ENCODE measurements around the gene CCDC87. TPM values are rescaled to one million over a fixed set of nuclear protein-coding genes. Genes with fewer than 3 reads are reported as not detected.
A peak's percentile ranks its signal among the peaks of the same experiment; 100 is the strongest.

CCDC87 gene
- total and polyA plus RNA-seq, 4 donors = 0.21 to 0.77 (median 0.46) TPM

DNA sequence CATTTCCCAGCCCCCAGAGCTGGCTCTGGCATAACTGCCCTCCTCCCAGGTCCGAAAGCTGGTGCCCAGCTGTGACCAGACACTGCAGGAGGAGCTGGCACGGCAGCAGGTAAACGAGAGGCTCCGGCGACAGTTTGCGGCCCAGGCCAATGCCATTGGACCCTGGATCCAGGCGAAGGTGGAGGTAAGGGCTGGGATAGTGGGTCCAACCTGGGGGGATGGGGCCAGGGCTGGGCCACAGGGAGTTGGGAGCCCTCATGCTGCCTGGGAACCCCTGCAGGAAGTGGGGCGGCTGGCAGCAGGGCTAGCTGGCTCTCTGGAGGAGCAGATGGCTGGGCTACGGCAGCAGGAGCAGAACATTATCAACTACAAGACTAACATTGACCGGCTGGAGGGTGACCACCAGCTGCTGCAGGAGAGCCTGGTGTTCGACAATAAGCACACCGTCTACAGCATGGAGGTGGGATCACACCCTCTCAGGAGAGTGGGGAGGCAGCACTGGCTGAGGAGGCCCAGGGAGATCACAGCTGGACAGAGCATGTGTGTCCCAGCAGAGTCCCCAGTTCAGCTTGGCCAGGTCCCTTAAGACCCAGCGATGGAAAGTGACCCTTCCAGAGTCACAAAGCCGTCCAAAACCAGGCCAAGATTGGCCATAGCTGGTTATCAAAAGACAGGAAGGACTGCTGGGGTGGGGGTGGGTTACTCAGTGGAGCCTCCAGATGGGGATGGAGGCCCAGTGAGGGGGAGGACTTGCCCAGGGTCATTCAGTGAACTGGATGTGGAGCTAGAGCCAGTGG is 31.5 kb downstream of the CCDC87 start:
- H3K36me3 ChIP-seq (ENCODE audit: control insufficient read depth, insufficient read depth, low read length) = peaks cover 49% of the 10 kb centered on the region
- H3K4me1 ChIP-seq (ENCODE audit: control insufficient read depth, insufficient read depth, low read length) = peaks cover 8% of the 10 kb centered on the region
- no peaks in the 10 kb centered on the region for H3K9me3 ChIP-seq (ENCODE audit: control insufficient read depth, insufficient read depth, low read length)
- no peak for DNase-seq (ENCODE audit: low read depth in 4 of 6, low spot score in 6 of 6)
- WGBS (ENCODE audit: insufficient coverage) = 90% methylated on average over 12 of the region's 14 CpGs
- no peak overlapping the region for H3K27ac ChIP-seq (ENCODE audit: low read depth, low read length)
- peaks cover 13% of the 10 kb centered on the region for H3K27me3 ChIP-seq (ENCODE audit: control insufficient read depth, insufficient read depth, low read length)
- no peak overlapping the region for H3K4me3 ChIP-seq (ENCODE audit: low read depth, low read length)

DNA sequence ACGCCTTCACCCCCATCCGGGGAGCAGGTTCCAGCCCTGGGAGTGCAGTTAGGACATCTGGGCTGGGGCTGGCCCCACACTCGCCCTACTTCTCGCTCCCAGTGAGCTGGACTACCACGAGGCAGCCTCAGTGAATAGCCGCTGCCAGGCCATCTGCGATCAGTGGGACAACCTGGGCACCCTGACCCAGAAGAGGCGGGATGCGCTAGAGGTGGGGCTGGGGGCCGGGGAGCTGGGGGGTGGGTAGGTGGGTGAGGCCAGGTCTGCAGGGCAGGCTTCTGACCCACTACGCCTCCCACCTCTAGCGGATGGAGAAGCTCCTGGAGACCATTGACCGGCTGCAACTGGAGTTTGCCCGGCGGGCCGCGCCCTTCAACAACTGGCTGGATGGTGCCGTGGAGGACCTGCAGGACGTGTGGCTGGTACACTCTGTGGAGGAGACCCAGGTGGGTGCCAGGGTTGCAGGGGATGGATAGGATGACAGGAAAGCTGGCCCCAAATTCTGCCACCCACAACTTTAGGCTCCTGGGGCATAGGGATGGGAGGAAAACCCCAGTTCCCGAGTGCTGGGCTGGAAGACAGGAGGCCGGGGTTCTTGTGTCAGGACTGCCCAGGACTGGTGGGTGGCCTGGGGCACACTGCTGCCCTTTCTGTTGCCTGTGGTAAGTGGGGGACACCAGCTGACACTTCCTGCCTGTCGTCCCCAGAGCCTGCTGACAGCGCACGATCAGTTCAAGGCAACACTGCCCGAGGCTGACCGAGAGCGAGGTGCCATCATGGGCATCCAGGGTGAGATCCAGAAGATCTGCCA is 32.8 kb downstream of the CCDC87 start:
- Histone ChIP-seq H3K27me3 (ENCODE audit: control insufficient read depth, insufficient read depth, low read length) (peaks cover 13% of the 10 kb centered on the region), H3K27ac (ENCODE audit: low read depth, low read length) (no peak overlapping the region), H3K36me3 (ENCODE audit: control insufficient read depth, insufficient read depth, low read length) (peaks cover 38% of the 10 kb centered on the region), H3K4me3 (ENCODE audit: low read depth, low read length) (no peak overlapping the region), H3K9me3 (ENCODE audit: control insufficient read depth, insufficient read depth, low read length) (no peaks in the 10 kb centered on the region), H3K4me1 (ENCODE audit: control insufficient read depth, insufficient read depth, low read length) (peaks cover 8% of the 10 kb centered on the region)
- DNase-seq (ENCODE audit: low read depth in 4 of 6, low spot score in 6 of 6) = no peak
- WGBS (ENCODE audit: insufficient coverage) = 79% methylated on average over 22 of the region's 27 CpGs

DNA sequence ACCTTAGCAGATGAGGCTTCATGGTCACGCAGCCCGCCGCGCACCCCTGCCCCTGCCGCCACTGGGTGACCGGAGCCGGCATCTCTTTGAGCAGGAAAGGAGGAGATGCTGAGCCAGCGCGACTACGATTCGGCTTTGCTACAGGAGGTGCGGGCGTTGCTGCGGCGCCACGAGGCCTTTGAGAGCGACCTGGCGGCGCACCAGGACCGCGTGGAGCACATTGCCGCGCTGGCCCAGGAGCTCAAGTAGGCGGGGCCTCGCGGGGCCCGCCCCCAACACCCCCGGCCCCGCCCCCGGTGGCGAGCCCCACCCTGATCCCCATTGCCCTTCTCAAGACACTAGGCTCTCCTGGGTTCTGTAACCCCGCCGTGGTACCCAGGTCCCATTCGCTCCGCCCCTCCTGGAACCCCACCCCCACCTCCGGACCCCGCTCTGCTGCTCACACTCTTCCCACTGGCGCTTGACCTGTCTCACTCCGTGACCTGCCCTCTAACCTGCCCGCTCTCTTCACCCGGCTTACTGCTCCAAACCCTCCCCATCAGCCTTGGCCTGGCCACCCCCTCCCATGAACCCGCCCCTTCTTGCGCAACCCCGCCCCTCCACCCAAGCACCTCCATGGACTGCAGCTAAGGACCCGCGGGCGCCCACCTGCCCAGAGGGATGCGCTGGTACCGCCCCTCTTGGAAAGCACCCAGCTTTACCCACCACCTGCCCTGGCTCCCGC is 33.6 kb downstream of the CCDC87 start:
- Histone ChIP-seq H3K27ac (ENCODE audit: low read depth, low read length) (no peak overlapping the region), H3K9me3 (ENCODE audit: control insufficient read depth, insufficient read depth, low read length) (no peaks in the 10 kb centered on the region), H3K4me1 (ENCODE audit: control insufficient read depth, insufficient read depth, low read length) (peaks cover 8% of the 10 kb centered on the region), H3K27me3 (ENCODE audit: control insufficient read depth, insufficient read depth, low read length) (peaks cover 13% of the 10 kb centered on the region), H3K36me3 (ENCODE audit: control insufficient read depth, insufficient read depth, low read length) (peaks cover 31% of the 10 kb centered on the region), H3K4me3 (ENCODE audit: low read depth, low read length) (no peak overlapping the region)
- WGBS (ENCODE audit: insufficient coverage) = 9% methylated on average over 43 of the region's 50 CpGs
- DNase-seq (ENCODE audit: low read depth in 4 of 6, low spot score in 6 of 6) = peak in 1 of 6 donors; percentile 60

DNA sequence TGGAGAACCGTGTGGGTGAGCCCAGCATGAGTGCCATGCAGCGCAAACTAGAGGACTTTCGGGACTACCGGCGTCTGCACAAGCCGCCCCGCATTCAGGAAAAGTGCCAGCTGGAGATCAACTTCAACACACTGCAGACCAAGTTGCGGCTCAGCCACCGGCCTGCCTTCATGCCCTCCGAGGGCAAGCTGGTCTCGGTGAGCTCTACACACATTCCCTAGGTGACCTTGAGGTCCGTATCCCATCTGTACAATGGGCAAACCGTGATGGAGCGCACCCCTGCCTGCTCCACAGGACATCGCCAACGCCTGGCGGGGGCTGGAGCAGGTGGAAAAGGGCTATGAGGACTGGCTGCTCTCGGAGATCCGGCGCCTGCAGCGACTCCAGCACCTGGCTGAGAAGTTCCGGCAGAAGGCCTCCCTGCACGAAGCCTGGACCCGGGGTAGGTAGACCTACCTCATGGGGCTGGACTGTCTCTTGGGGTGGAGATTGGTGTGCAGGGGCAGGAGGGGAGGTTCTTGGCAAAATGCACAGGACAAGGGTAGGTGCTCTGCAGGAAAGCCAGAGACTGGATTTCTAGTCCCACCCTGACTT is 35.0 kb downstream of the CCDC87 start:
- peaks cover 19% of the 10 kb centered on the region for H3K36me3 ChIP-seq (ENCODE audit: control insufficient read depth, insufficient read depth, low read length)
- H3K4me3 ChIP-seq (ENCODE audit: low read depth, low read length) = no peak overlapping the region
- H3K27ac ChIP-seq (ENCODE audit: low read depth, low read length) = no peak overlapping the region
- H3K27me3 ChIP-seq (ENCODE audit: control insufficient read depth, insufficient read depth, low read length) = peaks cover 13% of the 10 kb centered on the region
- DNase-seq (ENCODE audit: low read depth in 4 of 6, low spot score in 6 of 6) = no peak
- H3K4me1 ChIP-seq (ENCODE audit: control insufficient read depth, insufficient read depth, low read length) = peaks cover 8% of the 10 kb centered on the region
- WGBS (ENCODE audit: insufficient coverage) = 93% methylated on average over 24 of the region's 24 CpGs
- H3K9me3 ChIP-seq (ENCODE audit: control insufficient read depth, insufficient read depth, low read length) = no peaks in the 10 kb centered on the region

DNA sequence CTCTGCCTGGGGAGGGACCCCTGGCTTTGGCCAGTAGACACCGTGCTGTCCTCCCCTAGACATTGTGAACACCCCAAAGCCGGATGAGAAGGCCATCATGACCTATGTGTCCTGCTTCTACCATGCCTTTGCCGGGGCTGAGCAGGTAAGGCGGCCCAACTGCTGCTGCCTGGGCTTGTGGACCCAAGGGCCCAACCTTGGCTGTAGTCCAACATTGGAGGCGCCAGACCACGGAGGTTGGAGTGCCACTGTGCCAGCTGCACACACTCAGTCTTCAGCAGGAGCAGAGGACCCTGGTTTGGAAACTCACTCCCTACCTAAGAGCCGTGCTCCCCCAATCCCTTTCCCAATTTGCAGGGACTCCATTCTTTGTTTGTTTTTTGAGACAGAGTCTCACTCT is 36.8 kb downstream of the CCDC87 start:
- 88% methylated on average over 7 of the region's 7 CpGs for WGBS (ENCODE audit: insufficient coverage)
- Histone ChIP-seq H3K4me3 (ENCODE audit: low read depth, low read length) (no peak overlapping the region), H3K4me1 (ENCODE audit: control insufficient read depth, insufficient read depth, low read length) (peaks cover 8% of the 10 kb centered on the region), H3K27me3 (ENCODE audit: control insufficient read depth, insufficient read depth, low read length) (peaks cover 13% of the 10 kb centered on the region), H3K9me3 (ENCODE audit: control insufficient read depth, insufficient read depth, low read length) (no peaks in the 10 kb centered on the region), H3K36me3 (ENCODE audit: control insufficient read depth, insufficient read depth, low read length) (peaks cover 5% of the 10 kb centered on the region), H3K27ac (ENCODE audit: low read depth, low read length) (no peak overlapping the region)
- no peak for DNase-seq (ENCODE audit: low read depth in 4 of 6, low spot score in 6 of 6)

DNA sequence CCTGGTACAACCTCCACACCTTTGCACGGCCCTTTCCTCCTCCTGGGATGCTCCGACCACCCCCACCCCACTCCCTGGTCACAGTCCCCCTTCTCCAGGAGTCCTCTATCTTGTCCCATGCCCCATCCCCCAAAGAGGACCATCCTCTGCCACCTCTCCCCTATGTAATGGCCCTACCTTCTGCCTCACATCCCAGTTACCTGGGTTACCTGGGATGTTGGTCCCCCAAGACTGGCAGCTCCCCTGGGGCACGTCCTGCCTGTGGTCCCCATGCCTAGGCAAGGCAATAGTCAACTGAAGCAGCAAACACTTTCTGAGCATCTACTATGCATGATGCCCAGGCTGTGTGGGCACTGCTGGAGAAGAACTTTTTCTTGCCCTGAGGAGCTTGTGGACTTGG is 37.4 kb downstream of the CCDC87 start:
- H3K4me1 ChIP-seq (ENCODE audit: control insufficient read depth, insufficient read depth, low read length) = peaks cover 8% of the 10 kb centered on the region
- H3K27me3 ChIP-seq (ENCODE audit: control insufficient read depth, insufficient read depth, low read length) = peaks cover 13% of the 10 kb centered on the region
- WGBS (ENCODE audit: insufficient coverage) = 51% methylated on average over 3 of the region's 3 CpGs
- no peak for DNase-seq (ENCODE audit: low read depth in 4 of 6, low spot score in 6 of 6)
- H3K27ac ChIP-seq (ENCODE audit: low read depth, low read length) = no peak overlapping the region
- no peaks in the 10 kb centered on the region for H3K9me3 ChIP-seq (ENCODE audit: control insufficient read depth, insufficient read depth, low read length)
- no peak overlapping the region for H3K4me3 ChIP-seq (ENCODE audit: low read depth, low read length)
- H3K36me3 ChIP-seq (ENCODE audit: control insufficient read depth, insufficient read depth, low read length) = peaks cover 3% of the 10 kb centered on the region

DNA sequence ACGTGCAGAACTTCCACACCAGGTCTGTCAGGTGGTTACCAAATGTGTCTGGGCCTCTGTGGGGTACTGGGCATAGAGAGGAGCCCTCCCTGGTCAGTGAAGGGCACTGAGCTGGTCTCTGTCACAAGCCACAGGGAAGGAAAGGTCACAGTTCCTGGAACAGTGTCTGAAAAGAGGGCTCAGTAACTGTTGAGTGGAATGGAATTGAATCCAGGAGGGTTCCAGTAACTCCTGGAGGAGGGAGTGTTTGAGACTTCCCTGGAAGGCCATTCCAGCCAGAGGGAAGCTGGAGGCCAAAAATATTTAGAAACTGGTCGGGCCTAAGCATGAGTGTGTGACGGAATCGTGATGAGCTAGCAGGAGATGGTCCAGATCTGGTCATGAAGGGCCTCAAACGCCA is 38.3 kb downstream of the CCDC87 start:
- no peak for DNase-seq (ENCODE audit: low read depth in 4 of 6, low spot score in 6 of 6)
- Histone ChIP-seq H3K27ac (ENCODE audit: low read depth, low read length) (no peak overlapping the region), H3K9me3 (ENCODE audit: control insufficient read depth, insufficient read depth, low read length) (no peaks in the 10 kb centered on the region), H3K36me3 (ENCODE audit: control insufficient read depth, insufficient read depth, low read length) (no peaks in the 10 kb centered on the region), H3K4me1 (ENCODE audit: control insufficient read depth, insufficient read depth, low read length) (peaks cover 8% of the 10 kb centered on the region), H3K27me3 (ENCODE audit: control insufficient read depth, insufficient read depth, low read length) (peaks cover 15% of the 10 kb centered on the region), H3K4me3 (ENCODE audit: low read depth, low read length) (no peak overlapping the region)
- 77% methylated on average over 5 of the region's 5 CpGs for WGBS (ENCODE audit: insufficient coverage)

DNA sequence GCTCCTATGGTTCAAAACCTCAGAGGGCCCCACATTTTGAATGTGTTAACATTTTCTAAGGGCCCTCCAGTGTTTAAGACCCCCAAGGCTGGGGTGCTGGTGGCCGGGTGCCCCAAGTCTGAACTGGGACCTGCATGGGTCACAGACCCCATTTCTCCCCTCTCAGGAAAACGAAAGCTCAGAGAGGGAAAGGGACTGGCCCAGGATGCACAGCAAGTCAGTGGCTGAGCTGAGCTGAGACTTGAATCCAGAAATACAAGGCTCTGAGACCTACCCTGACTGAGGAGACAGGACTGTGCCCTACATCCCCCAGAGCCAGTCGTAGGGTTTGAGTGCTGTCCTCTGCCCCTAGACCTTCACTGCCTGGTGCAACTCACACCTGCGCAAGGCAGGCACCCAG is 42.0 kb downstream of the CCDC87 start:
- H3K27me3 ChIP-seq (ENCODE audit: control insufficient read depth, insufficient read depth, low read length) = peaks cover 4% of the 10 kb centered on the region
- WGBS (ENCODE audit: insufficient coverage) = 74% methylated on average over 3 of the region's 4 CpGs
- H3K27ac ChIP-seq (ENCODE audit: low read depth, low read length) = no peak overlapping the region
- H3K4me1 ChIP-seq (ENCODE audit: control insufficient read depth, insufficient read depth, low read length) = peaks cover 15% of the 10 kb centered on the region
- no peak overlapping the region for H3K4me3 ChIP-seq (ENCODE audit: low read depth, low read length)
- no peaks in the 10 kb centered on the region for H3K9me3 ChIP-seq (ENCODE audit: control insufficient read depth, insufficient read depth, low read length)
- no peaks in the 10 kb centered on the region for H3K36me3 ChIP-seq (ENCODE audit: control insufficient read depth, insufficient read depth, low read length)
- no peak for DNase-seq (ENCODE audit: low read depth in 4 of 6, low spot score in 6 of 6)

DNA sequence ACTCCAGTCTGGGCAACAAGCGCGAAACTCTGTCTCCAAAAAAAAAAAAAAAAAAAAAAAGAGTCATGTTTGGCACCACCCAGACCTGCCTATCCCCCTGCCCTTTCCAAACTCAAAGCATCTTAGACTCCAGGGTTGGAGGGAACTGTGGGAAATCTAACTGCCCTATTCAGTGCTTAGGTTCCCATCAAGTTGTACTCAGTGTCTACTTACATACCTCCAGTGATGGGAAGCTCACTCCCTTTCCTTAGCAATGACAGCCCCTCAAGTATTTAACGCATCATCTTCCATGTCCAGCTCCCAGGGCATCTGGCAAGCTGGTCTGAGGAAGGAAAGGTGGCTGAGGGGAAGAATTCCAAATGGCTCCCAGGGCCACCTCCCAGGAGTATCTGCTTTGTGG is 43.2 kb downstream of the CCDC87 start:
- Histone ChIP-seq H3K27me3 (ENCODE audit: control insufficient read depth, insufficient read depth, low read length) (peaks cover 4% of the 10 kb centered on the region), H3K27ac (ENCODE audit: low read depth, low read length) (no peak overlapping the region), H3K4me1 (ENCODE audit: control insufficient read depth, insufficient read depth, low read length) (peaks cover 22% of the 10 kb centered on the region), H3K4me3 (ENCODE audit: low read depth, low read length) (no peak overlapping the region), H3K36me3 (ENCODE audit: control insufficient read depth, insufficient read depth, low read length) (no peaks in the 10 kb centered on the region), H3K9me3 (ENCODE audit: control insufficient read depth, insufficient read depth, low read length) (no peaks in the 10 kb centered on the region)
- WGBS (ENCODE audit: insufficient coverage) = no CpG with 5 or more reads among the region's 3 CpGs
- no peak for DNase-seq (ENCODE audit: low read depth in 4 of 6, low spot score in 6 of 6)
